ENCODE data around the gene CCDC197.

The CCDC197 gene

DNA sequence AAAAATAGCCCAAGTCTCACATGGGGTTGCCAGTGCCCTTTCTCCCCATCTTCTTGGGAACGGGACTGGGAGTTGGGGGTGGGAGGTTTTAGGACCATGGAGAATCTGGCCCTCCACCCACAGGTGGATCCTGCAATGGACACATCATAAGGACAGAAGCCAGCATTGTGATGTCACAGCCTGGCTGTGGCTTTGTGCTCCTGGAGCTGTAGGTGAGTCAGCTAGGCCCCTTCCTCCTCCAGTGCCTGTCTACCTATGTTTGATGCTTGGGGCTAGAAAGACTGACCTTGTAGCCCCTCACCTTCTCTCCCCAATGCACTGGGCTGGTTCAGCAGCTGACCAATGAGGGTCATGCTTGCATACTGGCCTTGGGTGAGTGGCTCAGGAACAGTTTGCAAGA lies at the start of gene CCDC197:
Gene CCDC197 (plus strand): TSS at position 220 of the 400 bp plus-strand sequence. CDS start 831 bp downstream, outside the sequence.
- H3K9me3 ChIP-seq (ENCODE audit: insufficient read depth, low read depth, low read length), result no peaks in the 10 kb centered on the region
- no peak within 1 kb of the TSS for H3K27ac ChIP-seq (ENCODE audit: low read length)
- H3K36me3 ChIP-seq (ENCODE audit: insufficient read depth, low read depth, low read length), result no peaks in the 10 kb centered on the region
- no peak within 1 kb of the TSS for H3K9ac ChIP-seq (ENCODE audit: low read depth, low read length)
- peaks cover 3% of the 10 kb centered on the region; the same call in 1 of the 2 replicates for H3K4me1 ChIP-seq (ENCODE audit: insufficient read depth, low read length)
- H3K27me3 ChIP-seq (ENCODE audit: insufficient read depth, low read length), result peaks cover 7% of the 10 kb centered on the region
- no peak within 1 kb of the TSS for H3K4me3 ChIP-seq (ENCODE audit: low read length)

DNA sequence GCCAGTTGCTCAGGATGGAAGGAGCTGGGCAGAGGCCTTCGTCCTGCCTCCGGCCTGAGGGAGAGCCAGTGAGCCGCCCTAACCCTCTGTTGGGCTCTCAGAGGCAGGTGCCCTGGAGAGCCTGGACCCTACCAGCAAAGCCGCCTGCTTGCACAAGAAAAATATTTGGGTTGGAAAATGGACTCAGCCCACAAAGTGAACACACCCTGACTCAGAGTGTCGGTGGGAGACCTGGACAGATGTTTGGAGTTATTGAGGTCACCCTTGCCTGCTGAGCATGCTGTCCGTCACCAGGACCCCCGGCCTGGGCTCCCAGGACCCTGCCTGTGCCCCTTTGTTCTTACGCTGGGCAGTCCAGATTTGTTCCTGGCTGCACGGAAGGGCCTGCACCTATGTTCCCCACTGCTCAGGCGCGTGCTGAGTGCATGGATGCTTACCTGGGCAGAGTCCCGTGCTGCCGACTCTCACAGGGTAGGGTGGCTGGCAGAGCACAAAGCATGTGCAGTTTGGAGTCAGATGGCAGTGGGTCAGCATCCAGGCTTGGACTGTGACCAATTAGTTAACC lies 47.5 kb upstream of the CCDC197 start:
- Histone ChIP-seq H3K9ac (ENCODE audit: low read depth, low read length) (no peak overlapping the region), H3K36me3 (ENCODE audit: insufficient read depth, low read depth, low read length) (no peaks in the 10 kb centered on the region), H3K4me1 (ENCODE audit: insufficient read depth, low read length) (no peaks in the 10 kb centered on the region), H3K4me3 (ENCODE audit: low read length) (no peak overlapping the region), H3K27me3 (ENCODE audit: insufficient read depth, low read length) (no peaks in the 10 kb centered on the region), H3K9me3 (ENCODE audit: insufficient read depth, low read depth, low read length) (no peaks in the 10 kb centered on the region), H3K27ac (ENCODE audit: low read length) (no peak overlapping the region)

DNA sequence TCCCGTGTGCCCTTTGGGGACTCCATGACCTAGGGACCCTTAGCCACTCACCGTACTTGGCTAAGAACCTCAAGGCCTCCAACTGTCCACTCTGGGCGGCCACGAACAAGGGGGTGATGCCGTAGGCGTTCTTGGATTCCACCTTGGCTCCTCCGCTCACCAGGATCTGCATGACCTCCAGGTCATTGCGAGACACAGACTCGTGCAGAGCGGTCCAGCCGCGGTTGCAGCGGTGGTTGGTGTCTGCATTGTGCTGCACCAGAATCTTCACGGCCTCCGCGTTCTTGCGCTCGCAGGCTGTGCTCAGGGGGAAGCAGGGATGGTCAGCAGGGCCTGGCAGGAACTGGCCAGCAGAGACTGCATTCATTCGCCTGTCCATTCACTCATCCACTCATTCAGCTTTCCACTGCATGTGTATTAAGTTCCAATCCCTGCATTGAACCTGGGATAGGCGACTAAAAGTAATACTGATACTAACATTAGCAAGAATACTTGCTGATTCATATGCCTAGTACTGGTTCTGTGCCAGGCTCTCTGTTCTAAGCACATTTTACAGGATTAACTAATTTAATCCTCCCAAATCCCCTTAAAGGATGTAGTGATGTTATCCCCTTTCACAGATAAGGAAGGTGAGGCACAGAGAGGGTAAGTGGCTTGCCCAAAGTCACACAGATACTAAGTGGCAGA lies 46.0 kb upstream of the CCDC197 start:
- Histone ChIP-seq H3K9ac (ENCODE audit: low read depth, low read length) (no peak overlapping the region), H3K4me1 (ENCODE audit: insufficient read depth, low read length) (no peaks in the 10 kb centered on the region), H3K36me3 (ENCODE audit: insufficient read depth, low read depth, low read length) (no peaks in the 10 kb centered on the region), H3K27ac (ENCODE audit: low read length) (no peak overlapping the region), H3K4me3 (ENCODE audit: low read length) (no peak overlapping the region), H3K27me3 (ENCODE audit: insufficient read depth, low read length) (no peaks in the 10 kb centered on the region), H3K9me3 (ENCODE audit: insufficient read depth, low read depth, low read length) (no peaks in the 10 kb centered on the region)

DNA sequence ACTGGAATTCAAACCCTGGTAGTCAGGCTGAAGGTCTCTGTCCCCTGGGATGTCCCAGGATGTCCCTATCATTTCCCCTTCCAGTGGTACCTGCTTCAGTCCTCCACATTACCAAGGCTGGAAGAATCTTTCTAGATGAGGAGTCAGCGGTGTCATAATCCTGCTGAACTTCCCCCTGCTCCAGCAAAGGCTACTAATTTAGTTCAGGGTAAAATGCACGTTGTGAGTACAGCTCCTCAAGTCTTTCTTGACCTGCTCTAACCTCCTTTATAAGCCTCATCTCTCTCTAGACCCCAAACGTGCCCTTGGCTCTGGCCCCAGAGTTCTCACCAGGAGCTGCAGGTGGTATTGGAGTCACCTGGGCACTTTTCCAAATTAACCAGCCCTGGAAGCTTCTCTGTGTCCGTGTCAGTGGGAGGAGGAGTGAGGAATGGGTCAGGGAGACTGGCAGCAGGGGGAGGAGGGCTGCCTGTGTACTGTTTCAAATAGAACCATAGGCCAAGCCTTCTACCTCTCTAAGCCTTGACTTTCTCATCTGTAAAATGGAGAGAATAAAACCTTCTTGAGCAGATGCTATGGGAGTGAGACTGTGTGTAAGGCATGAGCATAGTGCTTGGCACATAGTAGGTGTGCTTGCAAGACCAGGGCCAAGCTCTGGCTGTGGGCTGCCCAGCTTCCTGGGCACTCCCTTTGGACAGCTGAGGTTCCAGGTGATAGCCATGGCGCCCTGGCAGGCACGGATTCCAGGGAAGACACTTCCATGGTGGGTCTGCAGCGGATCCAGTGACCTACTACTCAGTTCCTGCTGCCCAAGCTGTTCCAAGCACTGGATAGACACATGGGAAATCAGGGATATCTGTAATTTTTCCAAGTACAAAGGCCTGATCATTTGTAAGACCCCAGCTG lies 45.2 kb upstream of the CCDC197 start:
- Histone ChIP-seq H3K27me3 (ENCODE audit: insufficient read depth, low read length) (no peaks in the 10 kb centered on the region), H3K9ac (ENCODE audit: low read depth, low read length) (no peak overlapping the region), H3K4me3 (ENCODE audit: low read length) (no peak overlapping the region), H3K4me1 (ENCODE audit: insufficient read depth, low read length) (no peaks in the 10 kb centered on the region), H3K27ac (ENCODE audit: low read length) (no peak overlapping the region), H3K9me3 (ENCODE audit: insufficient read depth, low read depth, low read length) (no peaks in the 10 kb centered on the region), H3K36me3 (ENCODE audit: insufficient read depth, low read depth, low read length) (no peaks in the 10 kb centered on the region)

DNA sequence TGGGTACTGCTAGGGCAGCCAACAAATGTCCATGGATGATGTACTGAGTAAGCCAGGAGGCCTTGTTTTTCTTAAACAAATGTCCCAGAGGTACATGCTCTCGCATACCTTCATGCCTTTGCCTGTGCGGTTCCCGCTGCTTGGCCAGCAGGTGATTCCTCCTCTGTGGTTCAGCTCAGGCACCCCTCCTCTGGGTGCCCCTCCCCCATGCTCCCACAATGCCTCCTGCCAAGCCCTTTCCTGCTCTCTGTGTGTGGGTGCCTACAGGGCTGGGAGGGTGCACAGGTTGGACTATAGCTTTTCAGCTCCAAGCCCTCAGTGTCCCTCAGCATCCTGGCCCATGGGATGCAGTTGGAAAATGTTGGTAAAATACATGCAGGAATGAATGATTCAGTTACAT lies 44.3 kb upstream of the CCDC197 start:
- H3K9me3 ChIP-seq (ENCODE audit: insufficient read depth, low read depth, low read length), result no peaks in the 10 kb centered on the region
- no peaks in the 10 kb centered on the region for H3K4me1 ChIP-seq (ENCODE audit: insufficient read depth, low read length)
- H3K9ac ChIP-seq (ENCODE audit: low read depth, low read length), result no peak overlapping the region
- H3K36me3 ChIP-seq (ENCODE audit: insufficient read depth, low read depth, low read length), result no peaks in the 10 kb centered on the region
- no peak overlapping the region for H3K4me3 ChIP-seq (ENCODE audit: low read length)
- H3K27me3 ChIP-seq (ENCODE audit: insufficient read depth, low read length), result no peaks in the 10 kb centered on the region
- H3K27ac ChIP-seq (ENCODE audit: low read length), result no peak overlapping the region

DNA sequence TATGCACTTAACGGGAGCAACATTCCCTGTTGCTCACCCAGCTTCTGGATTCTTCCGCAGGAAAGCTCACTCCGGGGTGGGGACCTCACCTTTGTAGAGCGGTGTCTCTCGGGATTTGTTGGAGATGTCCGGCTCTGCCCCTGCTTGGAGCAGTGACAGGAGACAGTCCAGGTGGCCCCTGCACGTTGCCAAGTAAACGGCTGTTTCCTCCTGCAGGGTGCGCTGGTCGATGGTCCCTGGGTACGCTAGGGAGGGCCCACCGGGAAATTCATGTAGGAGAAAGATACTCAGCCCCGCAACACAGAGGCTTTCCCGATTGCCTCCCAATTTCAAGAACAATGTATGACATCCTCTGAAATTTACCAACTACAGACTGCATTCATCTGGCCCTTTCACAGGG lies 43.8 kb upstream of the CCDC197 start:
- Histone ChIP-seq H3K4me3 (ENCODE audit: low read length) (no peak overlapping the region), H3K27ac (ENCODE audit: low read length) (no peak overlapping the region), H3K4me1 (ENCODE audit: insufficient read depth, low read length) (no peaks in the 10 kb centered on the region), H3K27me3 (ENCODE audit: insufficient read depth, low read length) (no peaks in the 10 kb centered on the region), H3K36me3 (ENCODE audit: insufficient read depth, low read depth, low read length) (no peaks in the 10 kb centered on the region), H3K9ac (ENCODE audit: low read depth, low read length) (no peak overlapping the region), H3K9me3 (ENCODE audit: insufficient read depth, low read depth, low read length) (no peaks in the 10 kb centered on the region)

DNA sequence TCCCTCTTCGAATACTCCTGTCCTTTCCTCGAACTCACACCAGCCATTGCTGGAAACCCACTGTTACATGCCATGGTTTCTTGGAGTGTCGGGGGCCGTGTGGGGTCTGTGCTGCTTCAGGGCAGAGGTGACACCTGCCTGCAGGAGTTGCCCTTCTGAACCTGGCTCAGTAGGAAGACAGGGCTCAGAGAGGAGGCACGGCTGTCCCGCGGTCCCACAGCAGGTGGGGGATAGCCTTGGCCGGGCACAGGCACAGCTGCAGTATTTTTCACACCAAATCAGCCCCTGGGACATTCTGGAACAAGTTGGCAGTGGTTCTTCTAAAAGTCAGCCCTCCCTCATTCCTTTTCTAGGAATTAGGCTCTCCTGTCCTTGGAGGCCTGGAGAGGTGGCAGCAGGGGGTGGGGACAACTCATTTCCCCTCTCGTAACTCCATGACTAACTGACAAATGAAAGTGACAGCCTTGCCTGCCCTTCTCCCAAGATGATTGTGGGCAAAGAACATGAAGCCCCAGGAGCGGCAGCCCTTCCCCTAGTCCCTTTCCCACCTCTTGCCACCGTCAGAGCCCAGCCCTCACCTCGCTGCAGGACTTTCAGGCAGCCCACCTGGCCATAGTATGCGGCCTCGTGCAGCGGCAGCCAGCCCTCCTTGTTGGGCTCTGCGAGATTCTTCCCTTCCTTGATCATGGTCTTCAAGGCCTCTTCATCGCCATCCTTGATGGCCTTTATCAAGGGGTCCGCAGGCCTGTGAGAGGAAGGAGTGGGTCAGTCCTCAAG lies 43.2 kb upstream of the CCDC197 start:
- Histone ChIP-seq H3K9ac (ENCODE audit: low read depth, low read length) (no peak overlapping the region), H3K36me3 (ENCODE audit: insufficient read depth, low read depth, low read length) (no peaks in the 10 kb centered on the region), H3K4me1 (ENCODE audit: insufficient read depth, low read length) (no peaks in the 10 kb centered on the region), H3K4me3 (ENCODE audit: low read length) (no peak overlapping the region), H3K9me3 (ENCODE audit: insufficient read depth, low read depth, low read length) (no peaks in the 10 kb centered on the region), H3K27ac (ENCODE audit: low read length) (no peak overlapping the region), H3K27me3 (ENCODE audit: insufficient read depth, low read length) (no peaks in the 10 kb centered on the region)

DNA sequence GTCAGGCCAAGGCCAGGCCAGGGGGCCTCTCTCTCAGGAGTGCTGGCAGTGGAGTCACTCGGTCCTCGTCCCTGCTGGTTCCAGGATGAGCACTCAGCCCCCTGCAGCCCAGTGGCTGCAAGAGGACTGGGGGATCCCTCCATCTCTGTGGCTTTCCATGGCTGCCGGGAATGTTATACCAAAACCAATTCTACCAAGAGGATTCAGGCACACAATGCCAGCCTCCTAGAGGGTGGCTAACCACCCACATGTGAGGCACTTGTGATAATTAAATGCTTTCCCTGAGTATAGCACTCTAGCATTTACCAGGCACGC lies 42.6 kb upstream of the CCDC197 start:
- Histone ChIP-seq H3K4me1 (ENCODE audit: insufficient read depth, low read length) (peaks cover 1% of the 10 kb centered on the region; the same call in 1 of the 2 replicates), H3K9ac (ENCODE audit: low read depth, low read length) (no peak overlapping the region), H3K27me3 (ENCODE audit: insufficient read depth, low read length) (no peaks in the 10 kb centered on the region), H3K4me3 (ENCODE audit: low read length) (no peak overlapping the region), H3K36me3 (ENCODE audit: insufficient read depth, low read depth, low read length) (no peaks in the 10 kb centered on the region), H3K27ac (ENCODE audit: low read length) (no peak overlapping the region), H3K9me3 (ENCODE audit: insufficient read depth, low read depth, low read length) (no peaks in the 10 kb centered on the region)

DNA sequence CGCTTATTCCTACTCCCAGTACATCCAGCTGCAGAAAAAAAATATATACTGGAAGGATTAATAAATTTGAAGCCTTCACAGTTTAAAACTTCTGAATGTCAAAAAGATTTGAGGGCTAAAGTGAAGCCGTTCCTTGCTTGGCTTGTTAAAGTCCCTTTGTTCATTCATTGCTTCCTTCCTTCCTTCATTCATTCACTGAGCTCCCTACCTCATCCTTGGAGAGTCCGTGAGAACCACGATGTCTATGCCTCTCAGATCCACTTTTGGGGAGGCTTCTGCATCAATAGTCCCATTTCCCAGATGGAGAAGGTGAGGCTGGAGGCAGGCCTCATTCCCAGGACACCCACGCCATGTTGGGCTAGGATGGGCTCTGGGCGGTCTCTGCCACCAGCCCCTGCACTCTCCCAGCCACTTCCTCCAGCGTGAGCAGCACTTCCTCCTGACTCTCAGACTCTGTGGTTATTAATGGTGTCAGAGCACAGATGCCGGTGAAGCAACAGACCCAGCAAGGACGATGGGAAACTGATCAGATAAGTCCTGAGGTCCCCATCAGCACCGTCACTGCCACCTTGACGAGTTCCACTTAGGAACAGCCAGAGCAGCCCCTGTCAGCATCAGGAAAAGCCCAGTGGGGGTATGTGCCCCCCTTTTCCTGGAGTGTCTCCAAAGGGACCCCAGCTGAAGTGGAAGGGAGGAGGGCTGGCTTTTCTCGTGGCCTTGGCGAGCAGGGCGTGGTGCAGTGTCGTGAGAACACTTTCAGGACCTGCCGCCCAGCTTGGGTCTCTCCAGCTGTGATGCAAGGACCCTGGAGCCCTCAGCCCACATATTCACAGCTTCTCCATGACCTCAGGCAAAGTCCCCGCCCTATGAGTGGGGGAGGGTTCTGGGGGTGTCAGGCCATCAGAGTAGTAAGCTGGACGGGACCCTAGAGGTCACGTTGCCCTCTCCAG lies 41.9 kb upstream of the CCDC197 start:
- Histone ChIP-seq H3K4me3 (ENCODE audit: low read length) (no peak overlapping the region), H3K9me3 (ENCODE audit: insufficient read depth, low read depth, low read length) (no peaks in the 10 kb centered on the region), H3K27ac (ENCODE audit: low read length) (no peak overlapping the region), H3K27me3 (ENCODE audit: insufficient read depth, low read length) (no peaks in the 10 kb centered on the region), H3K36me3 (ENCODE audit: insufficient read depth, low read depth, low read length) (no peaks in the 10 kb centered on the region), H3K4me1 (ENCODE audit: insufficient read depth, low read length) (peaks cover 5% of the 10 kb centered on the region; the same call in 1 of the 2 replicates), H3K9ac (ENCODE audit: low read depth, low read length) (no peak overlapping the region)

DNA sequence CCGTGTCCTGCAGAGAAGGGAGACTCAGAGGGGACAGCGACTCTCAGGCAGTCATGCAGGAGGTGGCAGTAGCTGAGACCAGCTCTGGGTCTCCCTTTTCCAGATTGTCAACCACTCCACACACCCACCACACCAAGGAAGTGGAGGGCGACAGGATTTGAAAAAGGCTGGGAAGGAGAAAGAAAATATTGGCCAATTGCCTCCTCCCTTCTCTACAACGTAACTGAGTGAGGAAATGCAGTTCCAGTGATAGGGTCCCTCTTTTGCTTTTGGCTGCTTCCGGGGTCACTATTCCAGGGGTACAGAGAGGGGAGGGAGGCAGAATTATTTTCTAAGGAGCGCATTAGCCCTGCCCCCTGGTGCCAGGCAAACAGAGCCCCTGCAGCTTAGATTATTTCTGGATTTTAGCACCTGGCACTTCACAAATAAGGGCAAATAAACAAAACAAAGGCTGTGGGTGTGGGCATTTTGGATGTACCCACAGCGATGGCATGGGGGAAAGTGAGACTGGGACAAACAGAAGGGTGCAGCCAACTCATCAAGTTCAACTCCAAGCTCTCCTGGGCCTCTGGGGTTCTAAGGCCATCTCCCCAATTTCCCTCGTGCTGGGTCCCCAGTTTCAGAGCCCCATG lies 41.1 kb upstream of the CCDC197 start:
- no peak overlapping the region for H3K4me3 ChIP-seq (ENCODE audit: low read length)
- H3K27me3 ChIP-seq (ENCODE audit: insufficient read depth, low read length), result no peaks in the 10 kb centered on the region
- H3K9ac ChIP-seq (ENCODE audit: low read depth, low read length), result no peak overlapping the region
- H3K9me3 ChIP-seq (ENCODE audit: insufficient read depth, low read depth, low read length), result no peaks in the 10 kb centered on the region
- H3K27ac ChIP-seq (ENCODE audit: low read length), result no peak overlapping the region
- H3K4me1 ChIP-seq (ENCODE audit: insufficient read depth, low read length), result peaks cover 6% of the 10 kb centered on the region; the same call in 1 of the 2 replicates
- H3K36me3 ChIP-seq (ENCODE audit: insufficient read depth, low read depth, low read length), result no peaks in the 10 kb centered on the region
